ENCODE measurements around the gene ANAPC16. TPM values are rescaled to one million over a fixed set of nuclear protein-coding genes. Genes with fewer than 3 reads are reported as not detected.

The ANAPC16 gene
- total RNA-seq, 1 donor from 2014 or later, result 166 TPM

DNA sequence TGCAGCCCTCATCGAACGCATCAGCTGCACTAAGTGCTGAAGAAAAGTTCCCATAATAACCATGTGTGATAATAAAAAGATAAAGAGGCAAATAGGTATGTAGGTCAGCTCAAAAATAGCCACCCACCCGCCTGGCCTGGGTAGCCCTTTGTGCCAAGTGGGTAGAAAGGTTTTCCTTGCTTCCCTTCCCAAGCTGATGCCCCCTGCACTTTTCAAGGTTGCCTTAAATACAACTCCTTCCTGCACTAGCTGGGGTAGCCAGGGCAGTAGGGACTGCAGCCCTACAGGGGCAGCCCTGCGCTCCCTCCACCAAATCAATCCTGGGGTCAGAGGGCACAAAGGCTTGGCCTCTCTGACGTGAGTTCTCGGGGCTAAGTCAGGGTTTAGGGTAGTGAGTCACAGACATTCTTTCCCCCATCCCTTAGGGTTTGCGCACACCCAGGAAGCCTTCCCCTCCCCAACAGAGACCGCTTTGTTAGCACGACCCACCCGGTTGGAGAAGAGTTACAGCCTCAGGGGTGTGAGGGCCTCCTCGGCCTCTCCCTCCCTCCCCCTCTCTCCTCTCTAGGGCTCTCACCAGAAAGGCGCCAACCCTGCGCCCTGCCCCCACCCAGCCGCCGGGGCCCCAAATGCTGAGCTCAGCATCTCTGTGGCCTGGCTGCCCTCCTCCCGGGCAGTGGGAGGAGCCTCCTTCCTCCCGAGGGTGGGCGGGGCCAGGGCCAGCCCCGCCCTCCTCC lies 44.6 kb downstream of the ANAPC16 start:
- Histone ChIP-seq H3K27me3 (ENCODE audit: control insufficient read depth, insufficient read depth, low read length) (no peaks in the 10 kb centered on the region), H3K4me3 (ENCODE audit: low read depth, low read length) (peak overlapping the region; percentile 26), H3K36me3 (ENCODE audit: control insufficient read depth, insufficient read depth, low read length) (no peaks in the 10 kb centered on the region)
- DNase-seq (ENCODE audit: low read depth) (peak; percentile 89), FAIRE-seq (no peak)
- TF ChIP-seq, protein P1, sequence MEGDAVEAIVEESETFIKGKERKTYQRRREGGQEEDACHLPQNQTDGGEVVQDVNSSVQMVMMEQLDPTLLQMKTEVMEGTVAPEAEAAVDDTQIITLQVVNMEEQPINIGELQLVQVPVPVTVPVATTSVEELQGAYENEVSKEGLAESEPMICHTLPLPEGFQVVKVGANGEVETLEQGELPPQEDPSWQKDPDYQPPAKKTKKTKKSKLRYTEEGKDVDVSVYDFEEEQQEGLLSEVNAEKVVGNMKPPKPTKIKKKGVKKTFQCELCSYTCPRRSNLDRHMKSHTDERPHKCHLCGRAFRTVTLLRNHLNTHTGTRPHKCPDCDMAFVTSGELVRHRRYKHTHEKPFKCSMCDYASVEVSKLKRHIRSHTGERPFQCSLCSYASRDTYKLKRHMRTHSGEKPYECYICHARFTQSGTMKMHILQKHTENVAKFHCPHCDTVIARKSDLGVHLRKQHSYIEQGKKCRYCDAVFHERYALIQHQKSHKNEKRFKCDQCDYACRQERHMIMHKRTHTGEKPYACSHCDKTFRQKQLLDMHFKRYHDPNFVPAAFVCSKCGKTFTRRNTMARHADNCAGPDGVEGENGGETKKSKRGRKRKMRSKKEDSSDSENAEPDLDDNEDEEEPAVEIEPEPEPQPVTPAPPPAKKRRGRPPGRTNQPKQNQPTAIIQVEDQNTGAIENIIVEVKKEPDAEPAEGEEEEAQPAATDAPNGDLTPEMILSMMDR (IDR thresholded peaks at IDR 0.05; ENCODE audit: insufficient read depth, low read length, severe bottlenecking), result no peak

DNA sequence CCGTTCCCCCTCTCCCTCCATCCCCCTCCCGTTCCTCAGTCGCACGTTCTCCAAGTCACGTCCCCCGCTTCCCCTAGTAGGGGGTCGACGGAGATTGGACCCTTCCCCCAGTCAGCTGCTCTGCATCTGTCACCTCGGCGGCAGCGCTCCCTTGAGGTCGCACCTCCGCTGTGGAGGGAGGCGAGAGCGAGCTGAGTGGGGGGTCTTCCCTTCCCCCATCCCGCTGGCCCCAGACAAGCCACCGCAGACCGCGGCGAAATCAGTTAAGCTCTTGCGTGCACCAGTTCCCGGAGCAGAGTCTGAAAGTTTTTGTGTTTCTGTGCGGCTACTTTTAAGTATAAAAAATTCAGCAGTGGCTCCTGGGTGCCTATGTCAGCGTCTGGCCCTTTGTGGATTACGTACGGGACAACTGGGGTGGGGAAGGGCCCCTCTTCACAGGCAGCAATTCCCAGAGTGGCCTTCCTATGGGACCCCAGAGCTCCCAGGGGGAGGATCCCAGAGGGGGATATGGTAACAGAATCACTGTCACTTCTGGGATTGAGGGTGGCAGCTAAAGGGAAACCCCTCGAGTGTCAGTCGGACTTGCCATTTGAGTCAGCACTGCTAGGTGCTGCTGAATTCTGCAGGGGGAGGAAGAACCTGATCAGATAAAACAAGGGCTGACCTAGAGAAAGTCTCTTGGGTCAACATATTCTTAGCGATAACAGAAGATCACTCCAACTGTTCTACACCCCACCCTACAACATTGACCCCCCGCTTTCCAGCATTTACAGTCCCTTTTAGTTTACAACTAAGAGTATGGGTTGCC lies 45.4 kb downstream of the ANAPC16 start:
- FAIRE-seq, result no peak
- TF ChIP-seq, protein P1 (IDR thresholded peaks at IDR 0.05; ENCODE audit: insufficient read depth, low read length, severe bottlenecking), result peak; percentile 15
- Histone ChIP-seq H3K4me3 (ENCODE audit: low read depth, low read length) (peak overlapping the region; percentile 26), H3K27me3 (ENCODE audit: control insufficient read depth, insufficient read depth, low read length) (no peaks in the 10 kb centered on the region), H3K36me3 (ENCODE audit: control insufficient read depth, insufficient read depth, low read length) (no peaks in the 10 kb centered on the region)
- no peak for DNase-seq (ENCODE audit: low read depth)

DNA sequence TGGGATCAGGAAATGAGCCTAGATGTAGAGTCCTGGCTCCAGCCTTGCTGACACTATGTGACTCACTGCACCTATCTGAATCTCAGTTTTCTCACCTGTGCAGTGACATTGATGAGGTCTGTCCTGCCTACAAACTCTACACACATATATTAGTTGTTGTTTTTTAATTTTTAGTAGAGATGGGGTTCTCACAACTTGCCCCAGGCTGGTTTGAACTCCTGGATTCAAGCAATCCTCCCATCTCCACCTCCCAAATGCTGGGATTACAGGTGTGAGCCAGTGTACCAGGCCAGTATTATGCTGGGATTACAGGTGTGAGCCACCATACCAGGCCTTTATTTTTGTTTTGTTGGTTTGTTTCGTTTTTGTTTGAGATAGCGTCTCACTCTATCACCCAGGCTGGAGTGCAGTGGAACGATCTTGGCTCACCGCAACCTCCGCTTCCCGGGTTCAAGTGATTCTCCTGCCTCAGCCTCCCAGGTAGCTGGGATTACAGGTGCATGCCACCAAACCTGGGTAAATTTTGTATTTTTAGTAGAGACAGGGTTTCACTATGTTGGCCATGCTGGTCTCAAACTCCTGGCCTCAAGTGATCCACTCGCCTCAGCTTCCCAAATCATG lies 46.1 kb downstream of the ANAPC16 start:
- FAIRE-seq (no peak), DNase-seq (ENCODE audit: low read depth) (peak; percentile 72)
- H3K27me3 ChIP-seq (ENCODE audit: control insufficient read depth, insufficient read depth, low read length), result no peaks in the 10 kb centered on the region
- H3K4me3 ChIP-seq (ENCODE audit: low read depth, low read length), result no peak overlapping the region
- H3K36me3 ChIP-seq (ENCODE audit: control insufficient read depth, insufficient read depth, low read length), result no peaks in the 10 kb centered on the region
- TF ChIP-seq, protein P1 (IDR thresholded peaks at IDR 0.05; ENCODE audit: insufficient read depth, low read length, severe bottlenecking), result no peak

DNA sequence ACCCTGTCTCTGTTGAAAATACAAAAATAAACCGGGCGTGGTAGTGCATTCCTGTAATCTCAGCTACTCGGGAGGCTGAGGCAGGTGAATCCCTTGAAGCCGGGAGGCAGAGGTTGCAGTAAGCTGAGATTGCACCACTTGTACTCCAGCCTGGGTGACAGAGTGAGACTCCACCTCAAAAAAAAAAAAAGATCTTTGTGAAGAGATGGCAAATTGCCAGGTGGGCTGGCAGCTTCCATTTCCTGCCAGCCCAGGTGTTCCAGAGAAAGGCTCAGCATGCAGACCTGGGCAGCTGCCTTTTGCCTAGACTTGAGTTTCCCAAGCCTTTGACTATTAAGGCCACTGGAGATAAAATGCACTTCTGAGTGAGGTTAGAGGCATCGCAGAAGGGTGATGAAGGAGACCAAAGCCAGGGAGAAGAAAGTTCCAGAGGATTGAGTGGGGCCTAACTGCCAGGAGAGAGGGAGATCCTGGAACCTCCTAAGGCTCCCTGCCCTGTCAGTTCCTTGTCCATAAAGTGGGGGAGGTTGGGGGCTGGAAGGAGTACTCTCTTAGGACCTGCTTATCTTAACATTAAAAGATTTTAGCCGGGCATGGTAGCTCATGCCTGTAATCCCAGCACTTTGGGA lies 47.9 kb downstream of the ANAPC16 start:
- FAIRE-seq, result no peak

DNA sequence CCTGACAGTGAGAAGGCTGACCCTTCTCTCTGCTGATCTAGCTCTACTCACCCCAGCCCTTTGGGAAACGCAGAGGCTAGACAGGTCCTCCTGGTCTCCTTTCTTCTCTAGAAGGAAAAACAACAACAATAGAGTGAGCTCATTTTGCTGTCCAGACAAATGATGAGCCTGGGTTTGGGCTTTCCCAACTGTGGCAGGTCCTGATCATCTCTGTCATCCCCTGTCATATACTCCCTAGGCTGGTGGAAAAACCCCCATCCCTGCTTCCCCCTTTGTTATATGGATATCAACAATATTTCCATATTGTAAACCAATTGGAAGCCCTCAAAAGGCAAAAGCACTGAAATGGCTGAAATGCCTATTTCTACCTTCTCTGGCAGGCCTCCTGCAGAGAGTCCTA lies 48.7 kb downstream of the ANAPC16 start:
- Histone ChIP-seq H3K36me3 (ENCODE audit: control insufficient read depth, insufficient read depth, low read length) (no peaks in the 10 kb centered on the region), H3K27me3 (ENCODE audit: control insufficient read depth, insufficient read depth, low read length) (no peaks in the 10 kb centered on the region), H3K4me3 (ENCODE audit: low read depth, low read length) (no peak overlapping the region)
- DNase-seq (ENCODE audit: low read depth) (no peak), FAIRE-seq (no peak)
- TF ChIP-seq, protein P1 (IDR thresholded peaks at IDR 0.05; ENCODE audit: insufficient read depth, low read length, severe bottlenecking), result no peak

More for the DNA sequence above, 47.9 kb downstream of the ANAPC16 start:
- DNase-seq (ENCODE audit: low read depth), result peak; percentile 92
- TF ChIP-seq, protein P1 (IDR thresholded peaks at IDR 0.05; ENCODE audit: insufficient read depth, low read length, severe bottlenecking), result no peak
- H3K36me3 ChIP-seq (ENCODE audit: control insufficient read depth, insufficient read depth, low read length), result no peaks in the 10 kb centered on the region
- no peaks in the 10 kb centered on the region for H3K27me3 ChIP-seq (ENCODE audit: control insufficient read depth, insufficient read depth, low read length)
- no peak overlapping the region for H3K4me3 ChIP-seq (ENCODE audit: low read depth, low read length)
